ENCODE data around the gene CD74. TPM values are rescaled to one million over a fixed set of nuclear protein-coding genes. Genes with fewer than 3 reads are reported as not detected.

CD74 gene
- total and polyA plus RNA-seq, 2 of the 13 experiments (the other 11 are each of a cell fraction or from before 2014, with no cell fraction given), result 34.1 to 84.4 TPM

- TF ChIP-seq ZNF441 (CRISPR knock-in tag; IDR thresholded peaks at IDR 0.05; ENCODE audit: borderline replicate concordance) (no peak), ZNF30 (CRISPR knock-in tag; IDR thresholded peaks at IDR 0.05) (no peak), U2AF2 (IDR thresholded peaks at IDR 0.05; ENCODE audit: low read depth, low read length) (no peak), BRCA1 (CRISPR knock-in tag; IDR thresholded peaks at IDR 0.05) (no peak), ZNF382 (CRISPR knock-in tag; IDR thresholded peaks at IDR 0.05; ENCODE audit: borderline replicate concordance) (no peak), ZNF780A (CRISPR knock-in tag; IDR thresholded peaks at IDR 0.05) (no peak), ZNF3 (CRISPR knock-in tag; IDR thresholded peaks at IDR 0.05) (no peak), HMGXB4 (CRISPR knock-in tag; IDR thresholded peaks at IDR 0.05; ENCODE audit: borderline replicate concordance in 1 of 2, low read depth in 1 of 2) (peak in 1 of 2 experiments; percentile 51; a peak in 2 of 4 replicates), ATF3 (CRISPR knock-in tag; IDR thresholded peaks at IDR 0.05) (peak; percentile 27; the same call in 1 of the 2 replicates), ZNF264 (CRISPR knock-in tag; IDR thresholded peaks at IDR 0.05) (peak; percentile 32; the same call in 1 of the 2 replicates), IRX3 (CRISPR knock-in tag; IDR thresholded peaks at IDR 0.05; ENCODE audit: borderline replicate concordance, low read depth) (no peak), ZNF597 (CRISPR knock-in tag; IDR thresholded peaks at IDR 0.05) (no peak), ZNF317 (CRISPR knock-in tag; IDR thresholded peaks at IDR 0.05) (no peak), ZMYM2 (CRISPR knock-in tag; IDR thresholded peaks at IDR 0.05) (no peak), HOXA3 (CRISPR knock-in tag; IDR thresholded peaks at IDR 0.05) (0 out of 2 replicates have a peak, but pooled peaks have one; percentile 44), MZF1 (CRISPR knock-in tag; IDR thresholded peaks at IDR 0.05; ENCODE audit: borderline replicate concordance) (no peak), ZBTB3 (CRISPR knock-in tag; IDR thresholded peaks at IDR 0.05; ENCODE audit: borderline replicate concordance, low read depth) (no peak), ZNF329 (CRISPR knock-in tag; IDR thresholded peaks at IDR 0.05; ENCODE audit: low read depth) (no peak), BCL6 (CRISPR knock-in tag; IDR thresholded peaks at IDR 0.05) (peak; percentile 46; the same call in 1 of the 2 replicates), IKZF4 (CRISPR knock-in tag; IDR thresholded peaks at IDR 0.05; ENCODE audit: borderline replicate concordance, low read depth, not compliant biosample characterization) (no peak), TEAD3 (CRISPR knock-in tag; optimal IDR thresholded peaks at IDR 0.05; ENCODE audit: borderline replicate concordance) (peak; percentile 75)
These were observed at the start of gene CD74 (continued) for GRCh38 chr5:150412319-150413175.

All from HepG2 (cell line).